ENCODE measurements around the gene PRDM15.

Gene PRDM15

DNA sequence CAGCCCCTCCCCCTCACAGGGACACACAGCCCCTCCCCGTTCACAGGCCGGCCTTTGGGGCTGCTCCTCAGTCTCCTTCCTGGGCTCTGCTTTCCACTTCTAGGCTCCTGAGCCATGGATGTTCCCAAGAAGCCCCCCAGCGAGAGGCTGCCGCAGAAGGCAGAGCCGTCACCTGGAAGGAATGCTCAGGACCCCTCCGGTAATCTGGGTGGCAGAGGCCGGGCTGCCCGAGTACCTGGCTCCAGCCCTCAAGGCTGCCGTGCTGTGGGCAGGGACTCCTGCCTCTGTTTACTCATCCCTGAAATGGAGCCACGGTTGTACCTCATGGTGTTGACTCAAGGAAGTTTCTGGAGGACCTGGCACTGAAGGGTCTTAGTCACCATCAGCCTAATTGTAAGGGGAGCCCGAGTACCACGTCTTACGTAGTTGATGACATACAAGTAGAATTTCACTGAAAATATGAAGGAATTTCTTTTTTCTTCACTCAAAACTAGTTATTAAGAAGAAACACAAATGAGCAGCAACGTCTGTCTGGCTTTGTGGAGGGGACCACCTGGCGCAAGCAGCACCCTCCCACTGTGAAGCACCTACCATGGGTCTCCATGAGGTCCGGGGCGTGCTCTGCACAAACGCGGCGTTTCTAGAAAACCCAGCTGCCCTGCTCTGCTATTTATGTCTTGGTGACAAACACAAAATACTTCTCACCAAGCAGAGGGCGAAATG, 33.7 kb downstream of the PRDM15 start:
- no peak for DNase-seq (ENCODE audit: low read depth in 1 of 2, low spot score in 1 of 2)

- DNase-seq (ENCODE audit: low read depth in 1 of 2, low spot score in 1 of 2), result no peak
These were observed 35.6 kb downstream of the PRDM15 start for GRCh38 chr21:41843584-41843983.

DNA sequence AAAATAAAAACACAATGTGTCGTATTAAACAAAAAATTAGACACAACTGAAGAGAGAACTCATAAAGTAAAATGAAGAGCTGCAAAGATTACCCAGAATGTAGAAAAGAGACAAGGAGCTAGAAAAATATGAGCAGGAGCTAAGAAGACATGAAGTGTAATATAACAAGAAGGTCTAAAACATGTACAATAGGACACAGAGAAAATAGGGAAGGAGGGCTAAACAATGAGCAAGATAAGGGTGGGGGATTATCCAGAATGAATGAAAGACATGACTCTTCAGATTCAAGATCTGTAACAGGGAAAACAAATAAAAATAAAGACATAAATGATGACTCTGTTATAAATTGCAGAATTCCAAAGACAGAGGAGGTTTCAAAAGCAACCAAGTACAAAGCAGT, 38.3 kb downstream of the PRDM15 start:
- no peak for DNase-seq (ENCODE audit: low read depth in 1 of 2, low spot score in 1 of 2)

- no peak for DNase-seq (ENCODE audit: low read depth in 1 of 2, low spot score in 1 of 2)
These were observed 39.6 kb downstream of the PRDM15 start for GRCh38 chr21:41839387-41840000.

GRCh38 chr21:41837756-41838297, 41.3 kb downstream of the PRDM15 start:
- DNase-seq (ENCODE audit: low read depth in 1 of 2, low spot score in 1 of 2), result no peak

GRCh38 chr21:41836166-41837015, 42.8 kb downstream of the PRDM15 start:
- no peak for DNase-seq (ENCODE audit: low read depth in 1 of 2, low spot score in 1 of 2)

DNA sequence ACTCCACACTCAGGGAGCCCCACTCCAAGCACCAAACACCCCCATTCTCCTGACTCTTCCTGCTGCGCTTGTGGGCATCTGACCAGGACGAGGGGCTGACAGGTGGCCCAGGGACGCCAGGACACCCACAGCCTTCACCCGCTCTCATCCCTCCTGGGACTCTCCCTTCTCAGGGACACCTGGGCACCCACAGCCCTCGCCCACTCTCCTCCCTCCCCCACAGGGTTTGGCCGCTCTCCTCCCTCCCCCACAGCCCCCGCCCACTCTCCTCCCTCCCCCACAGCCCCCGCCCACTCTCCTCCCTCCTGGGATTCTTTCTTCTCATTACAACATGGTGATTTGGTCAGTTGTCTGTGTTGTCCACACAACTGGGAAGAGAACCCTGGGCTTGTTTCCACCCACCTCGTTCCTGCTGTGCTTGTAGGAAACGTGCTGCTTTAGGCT, 43.4 kb downstream of the PRDM15 start:
- no peak for DNase-seq (ENCODE audit: low read depth in 1 of 2, low spot score in 1 of 2)

DNA sequence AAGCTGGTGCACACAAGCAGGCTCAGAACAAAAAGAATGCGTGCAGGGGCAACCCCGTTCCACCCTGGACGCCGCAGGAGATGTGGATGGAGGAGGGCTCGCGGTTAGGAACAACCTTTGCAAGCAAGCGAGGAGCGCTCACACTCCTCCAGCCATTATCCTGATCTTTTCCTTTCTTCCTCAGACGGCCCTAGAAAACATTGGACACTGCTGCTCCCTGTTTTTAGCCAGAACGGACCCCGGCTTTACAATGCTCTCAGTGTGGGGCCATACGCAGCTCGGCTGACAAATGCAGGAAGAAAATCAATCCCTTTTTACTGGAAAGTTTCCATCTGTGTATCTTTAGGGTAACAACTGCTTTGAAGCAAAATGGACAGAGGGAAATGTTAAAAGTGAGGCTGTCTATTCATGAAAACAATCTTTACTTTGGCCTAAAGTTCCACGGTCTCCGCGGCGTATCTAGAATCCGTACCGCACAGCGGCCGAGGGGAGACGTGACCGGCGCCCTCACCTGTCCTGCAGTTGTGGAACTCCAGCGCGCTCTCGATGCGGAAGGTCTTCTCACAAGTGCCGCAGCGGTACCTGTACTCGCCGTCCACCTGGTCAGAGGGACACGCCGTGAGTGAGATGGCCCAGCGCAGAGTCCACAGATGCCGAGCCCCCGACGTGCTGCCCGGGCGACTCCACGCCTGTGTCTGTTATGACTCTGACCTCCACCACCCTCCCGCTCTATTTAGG, 44.0 kb downstream of the PRDM15 start:
- DNase-seq (ENCODE audit: low read depth in 1 of 2, low spot score in 1 of 2), result no peak

GRCh38 chr21:41834252-41834925, 44.8 kb downstream of the PRDM15 start:
- DNase-seq (ENCODE audit: low read depth in 1 of 2, low spot score in 1 of 2), result no peak

DNA sequence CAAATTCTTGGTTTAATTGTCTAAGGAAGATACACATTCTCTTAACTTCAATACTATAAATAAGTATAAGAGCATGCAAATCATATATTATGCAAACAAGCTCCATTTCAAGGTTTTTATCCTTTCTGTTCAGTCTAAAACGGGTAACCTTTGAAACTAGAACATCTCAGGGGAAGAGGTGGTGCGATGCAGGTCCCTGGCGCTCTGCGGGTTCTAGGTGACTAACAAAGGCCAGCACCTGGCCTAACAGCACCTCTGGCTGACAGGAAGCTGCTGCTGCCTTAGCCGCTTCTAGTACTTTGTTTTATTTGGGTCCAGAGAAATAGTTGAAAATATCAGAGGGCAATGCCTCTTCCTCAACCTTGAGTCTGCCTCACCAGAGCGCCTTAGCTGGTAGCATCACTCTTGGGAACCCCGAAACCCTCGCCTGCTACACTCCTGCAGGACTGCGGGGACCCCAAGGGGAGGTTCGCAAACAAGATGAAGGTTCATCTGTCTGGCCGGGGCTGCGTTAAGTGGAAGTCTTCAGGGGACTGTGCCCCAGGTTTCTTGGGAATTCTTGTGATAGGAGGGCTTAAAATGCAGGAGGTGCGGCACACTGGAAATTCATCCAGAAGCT, 45.5 kb downstream of the PRDM15 start:
- DNase-seq (ENCODE audit: low read depth in 1 of 2, low spot score in 1 of 2), result no peak

DNA sequence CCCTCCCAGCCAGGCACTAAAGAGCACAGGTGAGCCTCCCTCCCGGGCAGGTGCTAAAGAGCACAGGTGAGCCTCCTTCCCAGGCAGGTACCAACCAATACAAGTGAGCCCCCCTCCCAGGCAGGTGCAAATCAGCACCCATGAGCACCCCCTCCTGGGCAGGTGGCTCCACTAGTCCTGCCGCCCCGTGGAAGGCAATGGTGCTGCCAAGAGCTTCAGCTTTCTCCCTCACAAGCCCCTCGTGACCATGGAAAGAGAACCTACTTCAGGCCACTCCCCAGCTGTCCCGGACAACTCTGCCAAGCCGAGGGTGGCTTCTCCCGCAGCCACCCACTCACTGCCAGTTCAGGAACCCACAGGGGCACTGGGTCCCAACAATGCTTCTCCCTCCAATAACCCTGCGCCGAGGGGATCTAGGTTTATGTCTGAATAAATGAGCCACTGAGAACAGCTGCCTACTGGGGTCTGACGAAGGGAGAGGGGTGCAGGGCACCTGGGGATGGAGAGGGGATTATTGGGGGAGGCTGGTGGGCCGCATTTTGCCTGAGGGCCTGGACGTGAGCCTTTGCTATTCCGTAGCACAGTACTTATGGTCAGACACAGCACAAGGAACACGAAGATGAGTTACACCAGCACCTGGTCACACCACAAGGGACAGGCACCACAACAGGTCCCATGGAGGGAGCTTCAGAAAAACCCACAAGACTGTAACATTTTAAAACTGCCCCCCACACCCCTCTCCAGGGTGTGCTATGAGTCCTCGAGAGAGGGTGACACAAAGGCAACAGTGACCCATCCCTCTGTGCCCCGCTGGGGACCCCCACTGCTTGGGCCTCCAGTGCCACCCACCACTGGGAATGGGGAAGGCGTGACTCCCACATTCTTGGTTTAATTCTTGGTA, 46.3 kb downstream of the PRDM15 start:
- DNase-seq (ENCODE audit: low read depth in 1 of 2, low spot score in 1 of 2), result no peak

- DNase-seq (ENCODE audit: low read depth in 1 of 2, low spot score in 1 of 2), result no peak
These were observed 47.1 kb downstream of the PRDM15 start for GRCh38 chr21:41831866-41832595.

DNA sequence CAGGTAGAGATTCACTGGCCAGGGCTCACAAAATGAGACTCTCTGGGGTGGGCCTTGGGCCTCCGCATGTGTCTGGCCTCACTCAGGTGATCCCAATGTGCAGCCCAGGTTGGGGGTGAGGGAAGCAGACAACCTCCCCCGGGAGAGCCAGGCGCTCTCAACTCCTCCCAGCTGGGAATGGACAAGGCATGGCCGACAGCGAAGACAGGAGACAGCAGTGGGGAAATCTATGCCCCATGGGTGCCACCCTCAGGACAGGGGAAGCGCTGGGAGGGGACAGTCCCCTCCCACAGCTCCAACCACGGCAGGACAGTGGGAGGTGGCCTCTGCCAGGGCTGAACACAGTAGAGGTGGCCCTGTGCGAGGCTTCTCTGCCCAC, 47.7 kb downstream of the PRDM15 start:
- no peak for DNase-seq (ENCODE audit: low read depth in 1 of 2, low spot score in 1 of 2)

GRCh38 chr21:41830764-41831452, 48.2 kb downstream of the PRDM15 start:
- DNase-seq (ENCODE audit: low read depth in 1 of 2, low spot score in 1 of 2), result no peak

DNA sequence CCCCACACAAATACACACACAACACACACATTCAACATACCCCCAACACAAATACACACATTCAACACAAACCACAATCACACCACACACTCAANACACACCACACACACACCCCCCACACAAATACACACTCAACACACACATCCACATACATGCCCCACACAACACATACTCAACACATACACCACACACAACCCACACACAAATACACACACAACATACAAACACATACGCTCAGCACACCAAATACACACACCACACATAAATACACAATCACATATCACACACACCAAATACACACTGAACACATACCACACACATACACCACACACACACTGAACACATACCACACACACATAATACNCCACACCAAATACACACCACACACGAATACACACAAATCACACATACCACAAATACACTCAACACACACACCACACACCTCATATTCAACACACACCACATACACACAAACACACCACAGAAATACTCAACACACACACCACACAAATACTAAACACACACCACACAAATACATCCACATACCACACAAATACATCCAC, 48.9 kb downstream of the PRDM15 start:
- DNase-seq (ENCODE audit: low read depth in 1 of 2, low spot score in 1 of 2), result no peak

DNA sequence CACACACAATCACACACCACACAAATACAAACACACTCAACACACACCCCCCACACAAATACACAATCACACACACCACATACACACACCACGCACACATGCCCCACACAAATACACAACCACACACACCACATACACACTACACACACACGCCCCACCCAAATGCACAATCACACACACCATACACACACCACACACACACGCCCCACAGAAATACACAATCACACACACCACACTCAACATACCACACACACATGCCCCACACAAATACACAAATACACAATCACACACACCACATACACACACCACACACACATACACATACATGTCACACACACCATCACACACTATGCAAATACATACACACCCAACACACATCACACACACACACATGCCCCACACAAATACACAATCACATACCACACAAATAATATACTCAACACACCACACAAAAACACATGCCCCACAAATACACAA, 50.2 kb downstream of the PRDM15 start:
- no peak for DNase-seq (ENCODE audit: low read depth in 1 of 2, low spot score in 1 of 2)

Data from activated CD4-positive, alpha-beta T cell treated with anti-CD3 and anti-CD28 coated beads, Interleukin-2, amount 50 U/mL, for 24 hours (primary cell).